GM08714 (cell line): Measurements from ENCODE around the gene ADAM12.

Source experiments
- H3K4me3 ChIP-seq: fragments of 200-500 bp; sonication (Bioruptor generic); 2 replicates; pipeline ENCODE4 v1.5.1; 2014; ENCODE audit warnings: mild to moderate bottlenecking, low read length, inconsistent platforms
- ZNF274 ChIP-seq: IDR thresholded peaks from 2 replicates; pipeline ENCODE4 v1.6.1; 2012; ENCODE audit warnings: mild to moderate bottlenecking, low read depth, low read length

ADAM12 gene

DNA sequence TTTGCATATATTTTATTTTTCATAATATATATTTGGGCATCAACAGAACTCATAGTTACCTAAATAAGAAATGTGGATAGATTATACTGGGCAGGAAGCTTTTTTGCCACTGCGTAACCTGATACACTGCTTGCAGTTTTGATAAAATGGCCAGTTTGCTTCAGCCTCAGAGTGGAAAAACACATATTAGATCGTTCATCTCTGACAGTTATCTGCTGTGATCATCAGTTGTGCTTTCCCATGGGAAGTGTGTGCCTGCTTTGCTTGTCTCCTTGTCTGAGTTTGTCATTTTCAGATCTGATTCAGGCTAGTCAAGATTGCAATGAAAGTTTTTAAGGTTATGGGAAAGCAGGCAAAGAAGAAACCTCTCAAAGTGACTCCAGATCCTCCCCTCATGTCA is 54.0 kb downstream of the ADAM12 start:
- no peak for TF ChIP-seq ZNF274
- H3K4me3 ChIP-seq, result no peak overlapping the region

DNA sequence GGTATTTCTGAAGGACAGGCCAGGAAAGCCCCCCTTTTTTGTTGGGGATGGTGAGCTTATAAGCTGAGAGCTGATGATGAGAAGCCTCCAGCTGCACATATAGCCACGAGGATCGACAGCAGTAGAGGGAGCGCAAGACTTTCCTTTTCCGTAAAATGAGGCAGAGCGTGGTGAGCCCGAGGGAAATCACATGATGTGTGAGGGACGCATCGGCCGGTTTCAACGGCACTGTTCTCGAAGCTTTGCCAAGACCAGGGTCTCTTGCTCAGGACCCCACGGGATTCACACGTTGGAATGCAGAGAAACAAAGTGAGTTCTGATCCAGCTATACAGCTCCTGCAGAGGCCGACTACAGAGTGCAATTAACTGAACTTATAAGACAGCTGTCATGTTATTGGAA is 55.7 kb downstream of the ADAM12 start:
- TF ChIP-seq ZNF274, result no peak
- no peak overlapping the region for H3K4me3 ChIP-seq

DNA sequence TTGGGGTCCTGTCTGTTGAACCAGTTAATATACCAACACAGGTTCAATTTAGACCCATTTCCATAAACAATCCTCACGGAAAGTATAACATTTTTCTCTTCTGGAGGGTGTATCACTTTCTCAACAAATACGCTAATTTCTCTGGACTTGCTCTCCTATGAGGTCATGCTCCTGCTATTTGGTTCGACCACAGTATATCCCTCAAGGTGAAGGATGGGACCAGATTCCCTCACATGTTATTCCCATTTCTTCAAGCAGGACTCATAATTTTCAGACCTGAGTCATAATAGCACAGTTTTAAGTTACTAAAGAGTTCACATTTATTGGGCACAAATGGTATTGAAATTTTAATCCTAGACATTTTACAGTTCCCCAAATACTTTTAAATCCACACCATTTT is 57.2 kb downstream of the ADAM12 start:
- H3K4me3 ChIP-seq, result no peak overlapping the region
- TF ChIP-seq ZNF274, result no peak

DNA sequence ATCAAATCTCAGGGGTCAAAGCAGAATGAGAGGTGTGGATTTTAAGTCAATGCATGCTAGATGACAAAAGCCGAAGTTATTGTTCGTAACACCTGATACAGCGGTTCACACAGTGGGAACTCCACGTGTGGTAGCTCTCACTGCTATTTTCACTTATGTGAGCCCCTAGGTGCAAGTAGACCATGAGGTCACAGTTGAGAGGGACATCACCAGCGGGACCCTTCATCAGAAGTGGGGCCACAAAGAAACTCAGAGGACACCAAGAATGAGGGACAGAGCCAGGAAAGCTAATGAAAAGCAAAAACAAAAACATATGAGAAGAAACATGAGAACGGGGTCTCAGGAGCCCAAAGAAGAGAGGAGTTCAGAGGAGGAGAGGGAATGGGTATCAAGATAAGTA is 63.5 kb downstream of the ADAM12 start:
- no peak for TF ChIP-seq ZNF274
- no peak overlapping the region for H3K4me3 ChIP-seq

DNA sequence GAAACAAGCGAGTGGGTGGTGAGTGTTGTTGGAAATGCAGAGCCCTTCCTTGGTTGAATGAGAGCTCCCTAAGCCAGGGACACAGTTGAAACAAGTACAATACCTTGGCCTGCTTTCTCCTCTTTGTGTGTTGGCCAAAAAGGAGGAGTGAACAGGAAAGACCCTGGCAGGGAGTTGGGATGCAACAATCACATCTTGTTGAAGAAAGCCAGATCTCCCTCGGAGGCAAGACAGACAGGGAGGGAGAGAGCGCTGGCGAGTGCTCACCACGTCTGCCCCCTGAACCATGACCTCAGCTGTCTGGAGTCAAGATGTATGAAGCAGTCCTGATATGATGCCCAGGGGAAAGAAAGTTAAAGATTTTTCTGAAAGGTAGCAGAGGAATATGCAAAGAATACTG is 66.8 kb downstream of the ADAM12 start:
- no peak for TF ChIP-seq ZNF274
- H3K4me3 ChIP-seq, result no peak overlapping the region

DNA sequence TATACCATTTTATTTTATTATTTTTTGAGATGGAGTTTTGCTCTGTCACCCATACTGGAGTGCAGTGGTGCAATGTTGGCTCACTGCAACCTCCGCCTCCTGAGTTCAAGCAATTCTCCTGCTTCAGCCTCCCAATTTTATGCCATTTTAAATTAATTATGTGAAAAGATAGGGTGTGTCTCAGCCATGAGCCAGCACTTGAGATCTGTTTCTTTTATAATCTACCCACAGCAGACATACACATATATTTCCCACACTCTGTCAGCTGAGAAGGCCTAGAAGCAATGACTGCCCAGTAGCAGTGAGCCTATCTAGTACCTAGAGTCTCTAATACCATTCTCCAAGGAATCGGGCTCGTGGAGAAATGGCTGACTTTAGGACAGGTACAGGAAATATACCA is 70.5 kb downstream of the ADAM12 start:
- no peak overlapping the region for H3K4me3 ChIP-seq
- no peak for TF ChIP-seq ZNF274

DNA sequence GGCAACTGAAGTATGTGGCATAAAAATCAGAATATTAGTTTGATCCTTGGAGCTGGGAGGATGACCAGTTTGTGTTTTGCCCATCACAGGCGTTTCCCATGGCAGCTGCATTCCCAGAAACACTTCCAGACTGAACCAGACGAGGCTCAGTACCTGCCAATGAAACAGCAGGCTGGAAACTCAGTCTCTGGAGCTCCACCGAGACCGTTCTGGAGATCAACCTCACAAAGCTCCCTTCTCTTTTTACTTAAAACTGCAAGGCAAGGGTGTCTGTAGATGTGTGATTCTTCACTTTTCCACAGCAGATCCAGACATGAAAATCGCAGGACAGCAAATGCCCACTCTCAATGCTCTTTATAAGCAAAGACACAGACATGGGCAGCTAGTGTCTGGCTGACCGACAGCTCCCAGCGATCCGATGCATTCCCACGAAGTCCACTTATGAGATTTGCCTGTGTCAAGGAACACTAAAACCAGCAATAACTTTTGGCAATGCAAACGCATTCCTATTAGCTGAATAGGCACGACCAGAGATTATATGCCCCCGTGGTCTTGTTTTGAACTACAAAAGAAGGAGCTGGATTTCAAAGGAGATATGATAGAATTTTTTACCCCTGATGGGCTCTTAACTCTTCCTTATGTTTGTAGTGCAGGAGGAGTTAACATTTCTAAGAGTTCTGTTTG is 72.6 kb downstream of the ADAM12 start:
- no peak for TF ChIP-seq ZNF274
- no peak overlapping the region for H3K4me3 ChIP-seq

DNA sequence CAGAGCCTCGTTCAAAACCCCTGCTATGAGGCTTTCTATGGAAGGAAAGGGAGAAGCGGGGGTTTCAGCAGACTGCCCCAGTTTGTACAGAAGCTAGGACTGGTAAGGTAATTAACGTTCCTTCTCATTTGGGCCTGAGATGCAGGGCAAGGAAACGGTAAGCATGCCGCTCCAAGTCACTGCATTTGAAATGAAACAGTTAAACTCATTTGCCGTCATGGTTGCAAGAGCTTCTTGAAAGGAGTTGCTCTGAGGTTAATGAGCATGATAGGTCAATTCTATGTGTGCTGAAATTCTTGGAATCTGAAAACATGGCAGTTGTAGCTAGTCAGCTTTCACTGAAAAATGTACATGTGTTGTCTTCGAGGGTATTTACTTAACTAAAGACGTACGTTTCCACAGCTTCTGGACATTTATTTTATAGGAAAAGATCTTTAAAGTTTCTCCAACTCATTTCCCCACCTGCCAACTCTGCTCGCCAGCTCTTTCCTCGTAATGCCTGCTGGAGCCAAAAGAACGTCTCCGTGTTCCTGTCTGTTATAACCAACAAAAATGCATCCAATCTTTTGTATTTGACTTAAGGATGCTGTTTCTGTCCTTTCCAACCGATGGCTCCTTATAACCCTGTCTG is 73.3 kb downstream of the ADAM12 start:
- H3K4me3 ChIP-seq, result no peak overlapping the region
- no peak for TF ChIP-seq ZNF274

DNA sequence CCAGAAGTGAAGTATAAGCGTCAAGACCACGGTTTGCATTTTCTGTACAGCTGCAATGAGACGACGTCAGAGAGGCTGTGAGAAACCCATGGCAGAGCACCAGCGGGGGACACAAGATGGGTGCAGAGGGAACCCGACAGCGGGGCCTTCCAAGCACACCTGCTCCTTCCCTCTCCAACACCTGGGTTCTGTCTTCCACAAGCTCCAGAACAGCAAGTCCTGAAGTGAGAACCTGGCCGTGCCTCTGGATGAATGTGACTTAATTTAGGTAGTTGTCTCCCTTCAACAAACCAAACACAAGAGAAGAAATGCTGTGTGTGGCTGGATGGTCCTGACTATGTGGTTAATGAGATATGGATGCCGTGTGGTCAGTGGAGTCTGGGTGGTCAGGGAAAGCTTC is 76.1 kb downstream of the ADAM12 start:
- no peak for TF ChIP-seq ZNF274
- H3K4me3 ChIP-seq, result no peak overlapping the region

DNA sequence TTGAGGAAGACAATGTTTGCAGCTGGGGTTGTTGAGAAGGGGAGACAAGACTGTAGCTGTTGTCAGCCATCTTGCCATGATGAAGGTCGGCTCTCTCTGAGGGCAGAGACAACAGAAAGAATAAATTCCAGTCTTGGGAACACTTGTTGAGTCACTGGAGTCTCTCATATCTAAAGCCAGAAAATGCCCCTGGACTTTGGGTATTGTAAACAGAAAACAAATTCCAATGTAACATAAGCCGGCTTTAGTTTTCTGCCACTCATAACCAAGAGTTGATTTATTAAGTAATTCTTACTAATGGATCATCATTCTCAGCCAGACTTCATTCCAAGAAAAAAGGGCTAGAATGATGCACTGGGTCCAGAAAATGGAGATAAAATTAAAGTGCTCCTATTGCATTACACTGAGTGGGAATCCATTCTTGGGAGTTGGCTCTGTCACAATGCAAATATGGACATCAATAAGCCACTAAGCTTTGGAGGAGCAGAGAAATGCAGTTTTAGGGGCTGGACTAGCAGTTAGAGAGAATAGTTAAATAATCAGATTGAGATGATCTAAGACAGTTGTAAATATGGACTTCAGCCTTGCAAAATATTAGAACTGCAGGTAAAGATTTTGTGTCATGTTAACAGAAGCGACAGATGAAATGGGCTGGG is 78.9 kb downstream of the ADAM12 start:
- no peak overlapping the region for H3K4me3 ChIP-seq
- TF ChIP-seq ZNF274, result no peak

DNA sequence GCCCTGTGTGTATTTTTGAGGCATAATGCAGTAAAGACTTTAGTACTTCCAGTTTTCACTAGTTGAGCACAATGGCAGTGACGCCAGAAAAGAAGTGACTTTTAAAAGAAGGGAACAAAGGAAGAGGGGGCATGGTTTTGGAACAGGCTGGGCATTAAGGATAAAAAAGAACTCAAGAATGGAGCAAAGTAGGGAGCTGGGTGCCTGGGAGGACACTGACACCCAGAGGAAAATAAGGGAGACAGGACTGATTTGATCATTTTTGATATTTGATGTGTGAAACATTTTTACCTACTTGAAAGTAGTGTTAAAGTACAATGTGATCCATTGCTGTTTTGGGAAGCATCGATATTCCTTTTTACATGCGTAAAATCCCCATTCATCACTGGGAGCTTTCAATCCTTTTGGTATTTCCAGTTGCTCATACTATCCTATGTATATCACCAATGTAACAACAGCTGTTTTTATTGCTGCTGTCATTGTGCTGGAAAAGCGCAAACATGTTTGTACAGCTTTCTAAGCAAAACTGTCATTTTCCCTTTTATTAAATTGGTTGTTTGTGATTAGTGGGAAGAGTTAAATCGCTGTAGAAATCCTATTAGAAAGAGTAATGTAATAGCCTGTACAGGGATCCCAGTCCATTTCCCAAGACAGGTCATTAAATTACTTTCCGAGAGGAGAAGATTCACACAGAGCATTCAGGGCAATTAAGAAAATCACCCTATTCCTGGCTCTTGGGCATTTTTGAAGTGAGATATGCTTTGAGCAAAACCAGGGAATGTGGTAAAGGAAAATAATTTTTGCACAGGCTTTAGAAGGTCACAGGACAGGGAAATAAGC is 85.2 kb downstream of the ADAM12 start:
- no peak for TF ChIP-seq ZNF274
- H3K4me3 ChIP-seq, result no peak overlapping the region

DNA sequence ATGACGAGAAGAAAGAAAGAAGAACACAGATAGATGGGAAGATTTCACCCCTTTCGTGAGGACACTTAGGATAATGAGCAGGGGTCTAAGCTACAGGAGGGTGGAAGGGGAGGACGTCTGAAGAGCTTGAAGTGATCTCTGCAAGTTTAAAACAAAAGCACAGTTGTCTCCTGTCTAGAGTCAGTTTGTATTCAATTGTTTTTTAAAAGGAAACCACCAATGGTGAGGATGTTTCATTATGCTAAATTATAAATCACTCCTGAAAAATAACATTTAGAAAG is 85.9 kb downstream of the ADAM12 start:
- H3K4me3 ChIP-seq, result no peak overlapping the region
- no peak for TF ChIP-seq ZNF274

DNA sequence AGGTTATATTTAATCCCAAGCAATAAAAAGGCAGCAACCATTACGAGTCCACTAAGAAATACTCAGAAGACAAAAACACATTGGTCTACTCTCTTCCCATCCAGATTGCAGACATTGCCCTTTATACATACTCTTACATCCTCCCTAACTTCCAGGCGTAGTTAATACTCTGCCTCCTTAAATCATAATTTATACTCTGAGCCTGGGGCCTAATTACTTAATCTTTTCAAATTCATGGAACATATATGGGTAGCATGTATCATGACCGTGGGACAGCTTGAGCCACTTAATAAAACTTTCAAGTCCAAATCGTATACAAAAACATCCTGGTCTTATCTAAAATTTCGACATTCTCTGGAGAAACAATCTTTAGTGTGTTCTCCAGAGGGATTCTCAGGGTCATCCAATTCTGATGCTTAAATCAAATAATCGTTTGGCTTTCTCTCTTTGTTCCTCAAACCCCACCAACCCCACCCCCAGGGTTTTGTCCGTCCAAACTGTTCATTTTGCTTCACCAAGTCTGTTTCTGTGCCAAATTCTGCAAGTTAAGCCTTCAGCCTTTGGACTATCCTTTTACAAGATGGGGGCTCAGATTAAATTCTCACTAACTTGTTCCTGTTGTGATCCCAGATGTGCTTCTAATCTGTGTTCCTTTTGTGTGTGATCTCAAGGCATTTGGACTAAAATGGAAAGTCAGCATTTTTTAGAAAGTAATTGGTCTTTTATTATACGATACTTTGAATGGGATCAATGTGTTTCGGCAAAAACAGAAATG is 86.4 kb downstream of the ADAM12 start:
- no peak for TF ChIP-seq ZNF274
- H3K4me3 ChIP-seq, result no peak overlapping the region

DNA sequence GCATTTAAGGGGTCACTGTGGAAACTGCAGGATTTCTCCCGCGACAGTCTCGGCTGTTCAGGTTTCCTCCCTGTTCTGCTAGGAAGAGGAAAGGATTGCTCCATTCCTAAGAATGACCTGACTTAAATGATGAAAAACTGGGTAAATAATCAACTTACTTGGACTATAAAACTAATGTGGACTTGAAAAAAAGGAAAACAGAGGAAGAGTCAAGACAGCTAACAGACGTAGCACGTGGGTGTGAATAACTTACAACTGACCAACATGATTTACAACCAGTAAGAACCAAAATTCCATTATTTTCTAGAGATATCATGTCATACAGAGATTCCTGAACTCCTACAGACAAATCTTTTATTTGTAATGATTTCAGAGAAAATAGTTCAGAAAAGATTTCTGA is 93.8 kb downstream of the ADAM12 start:
- TF ChIP-seq ZNF274, result no peak
- H3K4me3 ChIP-seq, result no peak overlapping the region
